ENCODE data around the gene KCNQ1.

DNA sequence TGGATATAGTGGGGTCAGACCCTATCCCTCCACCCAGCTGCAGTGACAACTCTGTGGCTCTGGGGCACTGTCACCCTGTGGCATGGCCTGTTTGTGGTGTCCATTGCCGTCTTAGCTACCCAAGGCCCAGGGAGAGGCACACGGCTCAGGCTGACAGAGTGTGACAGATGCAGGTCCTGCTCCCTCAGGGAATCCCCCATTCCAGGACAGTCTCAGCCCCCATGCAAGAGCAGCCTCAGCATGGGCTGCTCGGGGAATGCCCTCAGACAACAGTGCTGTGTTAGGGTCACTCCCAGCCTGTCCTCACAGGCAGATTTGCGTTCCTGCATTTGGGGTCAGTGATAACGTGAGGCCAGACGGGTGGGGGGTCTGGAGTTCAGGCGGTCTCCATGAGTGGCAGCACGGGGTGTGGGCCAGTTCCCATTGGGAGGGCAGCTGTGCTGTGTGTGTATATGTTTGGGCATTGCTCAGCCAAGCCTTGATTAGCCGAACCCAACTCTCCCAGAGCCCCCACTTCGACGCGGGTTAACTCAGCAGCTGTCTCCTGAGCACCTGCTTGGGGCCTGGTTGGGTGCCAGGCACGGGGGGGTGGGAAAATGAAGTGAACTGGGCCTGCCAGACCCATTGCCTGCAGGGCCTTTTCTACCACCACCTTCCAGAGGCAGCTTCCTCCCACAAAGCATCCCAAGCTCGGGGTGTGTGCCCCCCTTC, 260.2 kb downstream of the KCNQ1 start:
- TF ChIP-seq, protein P1, sequence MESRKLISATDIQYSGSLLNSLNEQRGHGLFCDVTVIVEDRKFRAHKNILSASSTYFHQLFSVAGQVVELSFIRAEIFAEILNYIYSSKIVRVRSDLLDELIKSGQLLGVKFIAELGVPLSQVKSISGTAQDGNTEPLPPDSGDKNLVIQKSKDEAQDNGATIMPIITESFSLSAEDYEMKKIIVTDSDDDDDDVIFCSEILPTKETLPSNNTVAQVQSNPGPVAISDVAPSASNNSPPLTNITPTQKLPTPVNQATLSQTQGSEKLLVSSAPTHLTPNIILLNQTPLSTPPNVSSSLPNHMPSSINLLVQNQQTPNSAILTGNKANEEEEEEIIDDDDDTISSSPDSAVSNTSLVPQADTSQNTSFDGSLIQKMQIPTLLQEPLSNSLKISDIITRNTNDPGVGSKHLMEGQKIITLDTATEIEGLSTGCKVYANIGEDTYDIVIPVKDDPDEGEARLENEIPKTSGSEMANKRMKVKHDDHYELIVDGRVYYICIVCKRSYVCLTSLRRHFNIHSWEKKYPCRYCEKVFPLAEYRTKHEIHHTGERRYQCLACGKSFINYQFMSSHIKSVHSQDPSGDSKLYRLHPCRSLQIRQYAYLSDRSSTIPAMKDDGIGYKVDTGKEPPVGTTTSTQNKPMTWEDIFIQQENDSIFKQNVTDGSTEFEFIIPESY (IDR thresholded peaks at IDR 0.05; ENCODE audit: extremely low read depth, insufficient replicate concordance, low read length): no peak
- TF ChIP-seq FOSL1 (IDR thresholded peaks at IDR 0.05; ENCODE audit: low read depth) (no peak), TCF7L2 (IDR thresholded peaks at IDR 0.05; ENCODE audit: borderline replicate concordance, extremely low read depth, insufficient read depth, insufficient read length) (no peak), RAD21 (IDR thresholded peaks at IDR 0.05; ENCODE audit: low read depth) (no peak), POLR2AphosphoS5 (IDR thresholded peaks at IDR 0.05; ENCODE audit: low read depth, low read length) (no peak), SRF (IDR thresholded peaks at IDR 0.05; ENCODE audit: low read depth) (no peak), POLR2A (IDR thresholded peaks at IDR 0.05; ENCODE audit: borderline replicate concordance, extremely low read depth, insufficient read depth, insufficient read length) (no peak), EZH2 (IDR thresholded peaks at IDR 0.05) (no peak), ZFX (IDR thresholded peaks at IDR 0.05) (no peak), ZNF274 (IDR thresholded peaks at IDR 0.05; ENCODE audit: low read depth, low read length) (no peak), YY1 (IDR thresholded peaks at IDR 0.05; ENCODE audit: extremely low read depth, insufficient replicate concordance, low read depth, low read length) (no peak), ELF1 (IDR thresholded peaks at IDR 0.05; ENCODE audit: borderline replicate concordance, low read depth) (no peak)
- TF ChIP-seq, protein P2, sequence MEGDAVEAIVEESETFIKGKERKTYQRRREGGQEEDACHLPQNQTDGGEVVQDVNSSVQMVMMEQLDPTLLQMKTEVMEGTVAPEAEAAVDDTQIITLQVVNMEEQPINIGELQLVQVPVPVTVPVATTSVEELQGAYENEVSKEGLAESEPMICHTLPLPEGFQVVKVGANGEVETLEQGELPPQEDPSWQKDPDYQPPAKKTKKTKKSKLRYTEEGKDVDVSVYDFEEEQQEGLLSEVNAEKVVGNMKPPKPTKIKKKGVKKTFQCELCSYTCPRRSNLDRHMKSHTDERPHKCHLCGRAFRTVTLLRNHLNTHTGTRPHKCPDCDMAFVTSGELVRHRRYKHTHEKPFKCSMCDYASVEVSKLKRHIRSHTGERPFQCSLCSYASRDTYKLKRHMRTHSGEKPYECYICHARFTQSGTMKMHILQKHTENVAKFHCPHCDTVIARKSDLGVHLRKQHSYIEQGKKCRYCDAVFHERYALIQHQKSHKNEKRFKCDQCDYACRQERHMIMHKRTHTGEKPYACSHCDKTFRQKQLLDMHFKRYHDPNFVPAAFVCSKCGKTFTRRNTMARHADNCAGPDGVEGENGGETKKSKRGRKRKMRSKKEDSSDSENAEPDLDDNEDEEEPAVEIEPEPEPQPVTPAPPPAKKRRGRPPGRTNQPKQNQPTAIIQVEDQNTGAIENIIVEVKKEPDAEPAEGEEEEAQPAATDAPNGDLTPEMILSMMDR (IDR thresholded peaks at IDR 0.05 in 2 of 3, conservative IDR thresholded peaks at IDR 0.05 in 1 of 3; ENCODE audit: borderline replicate concordance in 1 of 3, insufficient read depth in 1 of 3, low read depth in 2 of 3, low read length in 2 of 3): no peak
